ENCODE measurements around the gene PCDHB10.
"Not testable (repeated sequence)": the region's sequence is repeated elsewhere in the genome, so short reads cannot be mapped to it uniquely, and the experiment has no call there.

DNA sequence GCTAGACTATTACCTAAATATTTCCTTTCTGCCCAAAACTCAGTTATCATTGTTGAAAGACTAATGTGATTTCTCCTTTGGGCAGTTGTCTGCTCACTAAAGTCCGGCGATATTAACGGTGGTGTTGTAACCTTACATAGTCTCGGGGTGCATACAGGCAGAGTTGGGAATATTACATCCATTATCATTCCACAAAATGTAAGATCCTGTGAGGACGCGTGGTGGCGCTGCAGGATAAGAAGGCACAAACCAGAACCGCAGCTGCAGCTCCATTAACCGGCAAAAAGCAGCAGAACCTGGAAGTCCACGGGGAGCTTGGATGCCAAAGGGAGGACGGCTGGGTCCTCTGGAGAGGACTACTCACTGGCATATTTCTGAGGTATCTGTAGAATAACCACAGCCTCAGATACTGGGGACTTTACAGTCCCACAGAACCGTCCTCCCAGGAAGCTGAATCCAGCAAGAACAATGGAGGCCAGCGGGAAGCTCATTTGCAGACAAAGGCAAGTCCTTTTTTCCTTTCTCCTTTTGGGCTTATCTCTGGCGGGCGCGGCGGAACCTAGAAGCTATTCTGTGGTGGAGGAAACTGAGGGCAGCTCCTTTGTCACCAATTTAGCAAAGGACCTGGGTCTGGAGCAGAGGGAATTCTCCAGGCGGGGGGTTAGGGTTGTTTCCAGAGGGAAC, 21.6 kb downstream of the PCDHB10 start, which contains the start of gene PCDHB13:
- TF ChIP-seq, protein P1, sequence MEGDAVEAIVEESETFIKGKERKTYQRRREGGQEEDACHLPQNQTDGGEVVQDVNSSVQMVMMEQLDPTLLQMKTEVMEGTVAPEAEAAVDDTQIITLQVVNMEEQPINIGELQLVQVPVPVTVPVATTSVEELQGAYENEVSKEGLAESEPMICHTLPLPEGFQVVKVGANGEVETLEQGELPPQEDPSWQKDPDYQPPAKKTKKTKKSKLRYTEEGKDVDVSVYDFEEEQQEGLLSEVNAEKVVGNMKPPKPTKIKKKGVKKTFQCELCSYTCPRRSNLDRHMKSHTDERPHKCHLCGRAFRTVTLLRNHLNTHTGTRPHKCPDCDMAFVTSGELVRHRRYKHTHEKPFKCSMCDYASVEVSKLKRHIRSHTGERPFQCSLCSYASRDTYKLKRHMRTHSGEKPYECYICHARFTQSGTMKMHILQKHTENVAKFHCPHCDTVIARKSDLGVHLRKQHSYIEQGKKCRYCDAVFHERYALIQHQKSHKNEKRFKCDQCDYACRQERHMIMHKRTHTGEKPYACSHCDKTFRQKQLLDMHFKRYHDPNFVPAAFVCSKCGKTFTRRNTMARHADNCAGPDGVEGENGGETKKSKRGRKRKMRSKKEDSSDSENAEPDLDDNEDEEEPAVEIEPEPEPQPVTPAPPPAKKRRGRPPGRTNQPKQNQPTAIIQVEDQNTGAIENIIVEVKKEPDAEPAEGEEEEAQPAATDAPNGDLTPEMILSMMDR (IDR thresholded peaks at IDR 0.05; ENCODE audit: insufficient read depth, low read length, poor library complexity, severe bottlenecking): not testable (repeated sequence)
- not testable (repeated sequence) for TF ChIP-seq EZH2phosphoT487 (conservative IDR thresholded peaks at IDR 0.05; ENCODE audit: low read length)

Measured in SU-DHL-6 (cell line).